ENCODE data around the gene CDKAL1. TPM values are rescaled to one million over a fixed set of nuclear protein-coding genes. Genes with fewer than 3 reads are reported as not detected.
"Not testable (repeated sequence)": the region's sequence is repeated elsewhere in the genome, so short reads cannot be mapped to it uniquely, and the experiment has no call there.

The CDKAL1 gene
- total and polyA plus RNA-seq, 8 donors = 13.6 to 20.7 (median 17.5) TPM

GRCh38 chr6:21049572-21049971 is 515.3 kb downstream of the CDKAL1 start:
- Histone ChIP-seq H3K9me3 (no peaks in the 10 kb centered on the region), H3K36me3 (no peaks in the 10 kb centered on the region), H3K27me3 (no peaks in the 10 kb centered on the region), H3K4me1 (no peaks in the 10 kb centered on the region), H3K4me3 (no peak overlapping the region), H3K27ac (no peak overlapping the region)
- no peak for DNase-seq
- no peak for ATAC-seq
- TF ChIP-seq CTCF (IDR thresholded peaks at IDR 0.05) = no peak
- intact Hi-C loops (cut with DNase I) = no loop called here

DNA sequence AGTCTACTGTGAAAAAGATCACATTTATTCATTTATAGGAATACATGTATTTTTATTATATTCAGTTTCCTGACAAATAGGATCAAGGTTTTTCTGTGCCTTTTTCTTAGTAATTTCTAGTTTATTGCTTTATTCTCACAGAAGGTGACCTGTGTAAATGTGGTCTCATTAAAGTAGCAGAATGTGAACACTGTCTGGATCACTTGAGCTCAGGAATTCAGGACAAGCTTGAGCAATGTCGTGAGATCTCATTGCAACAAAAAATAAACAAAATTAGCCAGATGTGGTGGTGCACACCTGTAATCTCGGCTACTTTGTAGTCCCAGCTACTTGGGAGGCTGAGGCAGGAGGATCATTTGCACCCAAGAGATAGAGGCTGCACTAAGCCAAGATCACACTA is 516.7 kb downstream of the CDKAL1 start:
- Histone ChIP-seq H3K9me3 (peaks cover 0 to 3% of the 10 kb centered on the region in 2 donors), H3K4me3 (no peak overlapping the region), H3K36me3 (no peaks in the 10 kb centered on the region), H3K27ac (no peak overlapping the region), H3K27me3 (no peaks in the 10 kb centered on the region), H3K4me1 (no peaks in the 10 kb centered on the region)
- no peak for ATAC-seq
- no peak for TF ChIP-seq CTCF (IDR thresholded peaks at IDR 0.05)
- DNase-seq = no peak
- intact Hi-C loops (cut with DNase I) = no loop called here

DNA sequence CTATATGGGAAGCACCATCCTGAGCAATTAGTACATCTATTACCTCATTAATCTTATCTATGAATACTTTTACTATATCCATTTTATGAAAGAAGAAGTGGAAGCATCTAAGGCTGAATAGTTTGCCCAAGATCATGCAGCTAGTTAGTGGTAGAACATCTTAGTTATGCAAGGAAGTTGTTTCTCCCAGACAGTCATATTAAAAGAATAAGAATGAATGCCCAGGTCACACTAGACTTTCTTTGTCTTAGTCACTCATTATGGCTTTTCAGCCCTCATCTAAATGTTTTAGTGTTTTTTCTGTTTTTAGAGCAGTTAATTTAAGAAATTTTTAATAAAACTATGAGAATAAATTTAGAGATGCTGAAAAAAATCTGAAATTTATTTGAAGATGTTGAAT is 517.5 kb downstream of the CDKAL1 start:
- Histone ChIP-seq H3K9me3 (peaks cover 0 to 3% of the 10 kb centered on the region in 2 donors), H3K36me3 (no peaks in the 10 kb centered on the region), H3K27ac (no peak overlapping the region), H3K4me1 (no peaks in the 10 kb centered on the region), H3K4me3 (no peak overlapping the region), H3K27me3 (no peaks in the 10 kb centered on the region)
- ATAC-seq (no peak), DNase-seq (no peak)
- intact Hi-C loops (cut with DNase I) = no loop called here
- TF ChIP-seq CTCF (IDR thresholded peaks at IDR 0.05) = no peak

DNA sequence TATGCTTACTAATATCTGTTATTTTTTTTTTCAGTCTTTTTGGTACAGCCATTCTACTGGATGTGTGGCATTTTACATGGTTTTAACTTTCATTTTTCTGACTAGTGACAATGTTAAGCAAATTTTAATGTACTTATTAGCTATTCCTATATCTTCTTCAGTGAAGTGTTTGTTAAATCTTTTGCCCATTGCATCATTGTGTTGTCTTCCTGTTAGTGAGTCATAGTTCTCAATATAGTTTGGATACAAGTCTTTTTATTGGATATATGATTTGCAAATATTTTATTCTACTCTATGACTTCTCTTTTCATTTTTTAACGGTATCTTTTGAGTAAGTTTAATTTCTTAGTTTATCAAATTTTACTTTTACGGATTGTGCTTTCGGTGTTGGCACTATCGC is 519.4 kb downstream of the CDKAL1 start:
- no peak for ATAC-seq
- Histone ChIP-seq H3K9me3 (peaks cover 0 to 15% of the 10 kb centered on the region in 2 donors), H3K36me3 (no peaks in the 10 kb centered on the region), H3K27me3 (no peaks in the 10 kb centered on the region), H3K27ac (no peak overlapping the region), H3K4me3 (no peak overlapping the region), H3K4me1 (no peaks in the 10 kb centered on the region)
- DNase-seq = no peak
- intact Hi-C loops (cut with DNase I) = no loop called here
- no peak for TF ChIP-seq CTCF (IDR thresholded peaks at IDR 0.05)

DNA sequence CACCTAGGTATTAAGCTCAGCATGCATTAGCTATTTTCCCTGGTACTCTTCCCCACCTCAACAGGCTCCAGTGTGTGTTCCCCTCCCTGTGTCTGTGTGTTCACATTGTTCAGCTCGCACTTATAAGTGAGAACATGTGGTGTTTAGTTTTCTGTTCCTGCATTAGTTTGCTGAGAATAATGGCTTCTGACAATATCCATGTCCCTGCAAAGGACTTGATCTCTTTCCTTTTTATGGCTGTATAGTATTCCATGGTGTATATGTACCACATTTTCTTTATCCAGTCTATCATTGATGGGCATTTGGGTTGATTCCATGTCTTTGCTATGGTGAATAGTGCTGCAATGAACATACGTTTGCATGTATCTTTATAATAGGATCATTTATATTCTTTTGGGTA is 521.2 kb downstream of the CDKAL1 start:
- intact Hi-C loops (cut with DNase I); DNase-seq; H3K36me3 ChIP-seq: not testable (repeated sequence)

GRCh38 chr6:21061892-21062291 is 527.6 kb downstream of the CDKAL1 start:
- DNase-seq (no peak), ATAC-seq (no peak)
- Histone ChIP-seq H3K36me3 (peaks cover 0 to 3% of the 10 kb centered on the region in 2 donors), H3K4me3 (no peak overlapping the region), H3K9me3 (peaks cover 0 to 27% of the 10 kb centered on the region in 2 donors), H3K27me3 (no peaks in the 10 kb centered on the region), H3K4me1 (no peaks in the 10 kb centered on the region), H3K27ac (no peak overlapping the region)
- TF ChIP-seq CTCF (IDR thresholded peaks at IDR 0.05) = no peak
- intact Hi-C loops (cut with DNase I) = no loop called here

More for the DNA sequence above, 521.2 kb downstream of the CDKAL1 start:
- ATAC-seq, H3K4me3 ChIP-seq, H3K4me1 ChIP-seq, H3K27ac ChIP-seq, H3K27me3 ChIP-seq: not testable (repeated sequence)
- peaks cover 0 to 30% of the 10 kb centered on the region in 2 donors for H3K9me3 ChIP-seq
